Neuronal stem cell (in vitro differentiated cells): ENCODE data around the gene WBP2.

Source experiments
- DNase-seq: peaks from one replicate; pipeline ENCODE4 v3.0.0-alpha.2; 2013; ENCODE audit warnings: low spot score
- H2AFZ ChIP-seq: one replicate; pipeline ENCODE4 v1.6.1; 2013; ENCODE audit warnings: mild to moderate bottlenecking, low read length, inconsistent platforms
- H2AK5ac ChIP-seq: 2 replicates; pipeline ENCODE4 v1.6.1; 2013; ENCODE audit warnings: low read depth, mild to moderate bottlenecking, inconsistent platforms, low read length, moderate library complexity, mixed read lengths
- H2BK120ac ChIP-seq: 2 replicates; pipeline ENCODE4 v1.6.1; 2013; ENCODE audit warnings: low read depth, mild to moderate bottlenecking, inconsistent platforms, low read length, moderate library complexity, mixed read lengths
- H2BK12ac ChIP-seq: one replicate; pipeline ENCODE4 v1.6.1; 2013; ENCODE audit warnings: low read length, inconsistent platforms
- H2BK15ac ChIP-seq: 2 replicates; pipeline ENCODE4 v1.6.1; 2013; ENCODE audit warnings: mild to moderate bottlenecking, low read length, inconsistent platforms, mixed read lengths
- H2BK5ac ChIP-seq: one replicate; pipeline ENCODE4 v1.6.1; 2013; ENCODE audit warnings: inconsistent platforms, mild to moderate bottlenecking, low read length, moderate library complexity
- H3K14ac ChIP-seq: one replicate; pipeline ENCODE4 v1.6.1; 2013; ENCODE audit warnings: low read length, inconsistent platforms
- H3K18ac ChIP-seq: 2 replicates; pipeline ENCODE4 v1.6.1; 2013; ENCODE audit warnings: low read length, inconsistent platforms
- H3K23ac ChIP-seq: 2 replicates; pipeline ENCODE4 v1.6.1; 2013; ENCODE audit warnings: low read depth, mild to moderate bottlenecking, mixed read lengths, low read length, inconsistent platforms; ENCODE audit not compliant: poor library complexity
- H3K27ac ChIP-seq: replicated peaks from 3 replicates; pipeline ENCODE4 v1.5.1; 2013; ENCODE audit warnings: low read length, inconsistent platforms
- H3K27me3 ChIP-seq, 3 experiments: 2 replicates each; pipeline ENCODE4 v1.6.1; 2013; ENCODE audit warnings: low read length in 3 of 3, mild to moderate bottlenecking in 2 of 3, inconsistent platforms in 1 of 3, low read depth in 1 of 3, mixed read lengths in 1 of 3, moderate library complexity in 1 of 3; ENCODE audit not compliant: control insufficient read depth in 3 of 3, insufficient read depth in 3 of 3
- H3K36me3 ChIP-seq, 2 donors: replicated peaks in 1 of 2; 2 replicates each; pipeline ENCODE4 v1.6.1; 2013; ENCODE audit warnings: low read length in 2 of 2; ENCODE audit not compliant: control insufficient read depth in 2 of 2, insufficient read depth in 2 of 2
- H3K4ac ChIP-seq: 2 replicates; pipeline ENCODE4 v1.6.1; 2013; ENCODE audit warnings: inconsistent platforms, mild to moderate bottlenecking, low read length, moderate library complexity
- H3K4me1 ChIP-seq, 2 donors: 1 replicate in 1 of 2; 2 replicates in 1 of 2; pipeline ENCODE4 v1.6.1; 2013; ENCODE audit warnings: low read length in 2 of 2, low read depth in 1 of 2; ENCODE audit not compliant: control insufficient read depth in 2 of 2, insufficient read depth in 1 of 2
- H3K4me2 ChIP-seq: one replicate; pipeline ENCODE4 v1.6.1; 2013; ENCODE audit warnings: mild to moderate bottlenecking, low read length, inconsistent platforms; ENCODE audit not compliant: insufficient read depth, poor library complexity, severe bottlenecking
- H3K4me3 ChIP-seq, 2 donors: 2 replicates each; pipeline ENCODE4 v1.5.1; 2013; ENCODE audit warnings: low read length in 2 of 2, mild to moderate bottlenecking in 2 of 2, inconsistent platforms in 1 of 2, moderate library complexity in 1 of 2
- H3K79me1 ChIP-seq: one replicate; pipeline ENCODE4 v1.6.1; 2013; ENCODE audit warnings: low read depth, mild to moderate bottlenecking, inconsistent platforms, low read length, moderate library complexity
- H3K9ac ChIP-seq: one replicate; pipeline ENCODE4 v1.6.1; 2013; ENCODE audit warnings: mild to moderate bottlenecking, low read depth, low read length, inconsistent platforms; ENCODE audit not compliant: poor library complexity
- H3K9me3 ChIP-seq, 2 donors: replicated peaks in 1 of 2; 2 replicates each; pipeline versions ENCODE3 to v1.6.1; 2013; ENCODE audit warnings: low read length in 2 of 2, mild to moderate bottlenecking in 2 of 2, inconsistent platforms in 1 of 2, low read depth in 1 of 2, mixed read lengths in 1 of 2, moderate library complexity in 1 of 2; ENCODE audit not compliant: control insufficient read depth in 2 of 2, insufficient read depth in 1 of 2
- H4K8ac ChIP-seq: one replicate; pipeline ENCODE4 v1.6.1; 2013; ENCODE audit warnings: low read depth, mild to moderate bottlenecking, inconsistent platforms, low read length, moderate library complexity
- H4K91ac ChIP-seq: one replicate; pipeline ENCODE4 v1.6.1; 2013; ENCODE audit warnings: low read length, low read depth, mild to moderate bottlenecking, inconsistent platforms; ENCODE audit not compliant: poor library complexity
- WGBS, 2 donors: extraction: QIAGEN DNeasy Blood & Tissue Kit; methylation state at CpG; one replicate each; pipeline ENCODE4 v1.1.7; 2013; ENCODE audit warnings: missing lambda C conversion rate in 2 of 2, mixed read lengths in 1 of 2; ENCODE audit not compliant: insufficient read length in 2 of 2, insufficient replicate concordance in 1 of 2; ENCODE audit errors: extremely low coverage in 2 of 2; 5-methylcytosine and 5-hydroxymethylcytosine counted together

The WBP2 gene

GRCh38 chr17:75803883-75804282 is 51.3 kb downstream of the WBP2 start:
- H3K27ac ChIP-seq = no peak overlapping the region
- no peak overlapping the region for H3K9ac ChIP-seq
- peaks cover 8% of the 10 kb centered on the region for H3K79me1 ChIP-seq
- H4K91ac ChIP-seq = no peak overlapping the region
- no peak for DNase-seq
- H3K4me1 ChIP-seq = no peaks in the 10 kb centered on the region
- no peaks in the 10 kb centered on the region for H3K27me3 ChIP-seq
- H3K36me3 ChIP-seq = peaks cover 16 to 60% of the 10 kb centered on the region in 2 donors
- no peak overlapping the region for H3K18ac ChIP-seq
- no peak overlapping the region for H2AK5ac ChIP-seq
- no peaks in the 10 kb centered on the region for H3K9me3 ChIP-seq
- no peak overlapping the region for H2BK15ac ChIP-seq
- H2BK5ac ChIP-seq = no peak overlapping the region
- H3K4ac ChIP-seq = no peak overlapping the region
- WGBS, 2 donors = no CpG with 5 or more reads among the region's 1 CpG
- H2BK12ac ChIP-seq = no peak overlapping the region
- H3K4me3 ChIP-seq = no peak overlapping the region
- H3K4me2 ChIP-seq = no peak overlapping the region
- no peak overlapping the region for H3K14ac ChIP-seq
- no peak overlapping the region for H2AFZ ChIP-seq
- H3K23ac ChIP-seq = no peak overlapping the region
- H4K8ac ChIP-seq = no peak overlapping the region
- no peak overlapping the region for H2BK120ac ChIP-seq

GRCh38 chr17:75799402-75799801 is 55.7 kb downstream of the WBP2 start:
- Histone ChIP-seq H2AK5ac (no peak overlapping the region), H4K8ac (no peak overlapping the region), H2AFZ (no peak overlapping the region), H3K4me3 (no peak overlapping the region), H3K9me3 (no peaks in the 10 kb centered on the region), H3K36me3 (peaks cover 27 to 82% of the 10 kb centered on the region in 2 donors), H3K4me1 (no peaks in the 10 kb centered on the region), H3K4ac (no peak overlapping the region), H3K79me1 (peaks cover 8% of the 10 kb centered on the region), H2BK15ac (no peak overlapping the region), H3K14ac (no peak overlapping the region), H3K27me3 (no peaks in the 10 kb centered on the region), H3K9ac (no peak overlapping the region), H4K91ac (no peak overlapping the region), H2BK5ac (no peak overlapping the region), H3K27ac (no peak overlapping the region), H2BK120ac (no peak overlapping the region), H2BK12ac (no peak overlapping the region), H3K23ac (no peak overlapping the region), H3K4me2 (no peak overlapping the region), H3K18ac (no peak overlapping the region)
- DNase-seq = no peak
- no CpG with 5 or more reads among the region's 4 CpGs for WGBS, 2 donors

GRCh38 chr17:75795820-75796607 is 59.1 kb downstream of the WBP2 start:
- no peak overlapping the region for H4K91ac ChIP-seq
- no peak overlapping the region for H2BK12ac ChIP-seq
- H3K23ac ChIP-seq = no peak overlapping the region
- H3K9ac ChIP-seq = no peak overlapping the region
- no peaks in the 10 kb centered on the region for H3K9me3 ChIP-seq
- H2AK5ac ChIP-seq = no peak overlapping the region
- H3K79me1 ChIP-seq = peaks cover 8% of the 10 kb centered on the region
- H3K4ac ChIP-seq = no peak overlapping the region
- no peak for DNase-seq
- no peak overlapping the region for H2BK120ac ChIP-seq
- H2AFZ ChIP-seq = no peak overlapping the region
- H3K14ac ChIP-seq = no peak overlapping the region
- no peak overlapping the region for H3K4me2 ChIP-seq
- H2BK15ac ChIP-seq = no peak overlapping the region
- H3K4me3 ChIP-seq = no peak overlapping the region
- H4K8ac ChIP-seq = no peak overlapping the region
- no peaks in the 10 kb centered on the region for H3K4me1 ChIP-seq
- no peak overlapping the region for H2BK5ac ChIP-seq
- no CpG with 5 or more reads among the region's 8 CpGs for WGBS, 2 donors
- no peak overlapping the region for H3K27ac ChIP-seq
- H3K27me3 ChIP-seq = no peaks in the 10 kb centered on the region
- no peak overlapping the region for H3K18ac ChIP-seq
- peaks cover 28 to 88% of the 10 kb centered on the region in 2 donors for H3K36me3 ChIP-seq
